ENCODE results near the gene GPC6.
"Not testable (repeated sequence)": the region's sequence is repeated elsewhere in the genome, so short reads cannot be mapped to it uniquely, and the experiment has no call there.

GPC6 gene

GRCh38 chr13:94298346-94298745 lies 1071.7 kb downstream of the GPC6 start:
- H3K27me3 Mint-ChIP-seq: no peaks in the 10 kb centered on the region
- no peaks in the 10 kb centered on the region for H3K9me3 Mint-ChIP-seq
- H3K4me1 Mint-ChIP-seq: no peaks in the 10 kb centered on the region
- no peak for ATAC-seq
- no peak overlapping the region for H3K27ac Mint-ChIP-seq
- H3K36me3 Mint-ChIP-seq: no peaks in the 10 kb centered on the region
- H3K4me3 Mint-ChIP-seq: no peak overlapping the region

GRCh38 chr13:94300401-94300800 lies 1073.8 kb downstream of the GPC6 start:
- no peaks in the 10 kb centered on the region for H3K36me3 Mint-ChIP-seq
- no peak overlapping the region for H3K27ac Mint-ChIP-seq
- H3K9me3 Mint-ChIP-seq: no peaks in the 10 kb centered on the region
- no peak for ATAC-seq
- no peak overlapping the region for H3K4me3 Mint-ChIP-seq
- no peaks in the 10 kb centered on the region for H3K27me3 Mint-ChIP-seq
- H3K4me1 Mint-ChIP-seq: no peaks in the 10 kb centered on the region

- no peak overlapping the region for H3K27ac Mint-ChIP-seq
- ATAC-seq: no peak
- H3K27me3 Mint-ChIP-seq: no peaks in the 10 kb centered on the region
- no peaks in the 10 kb centered on the region for H3K36me3 Mint-ChIP-seq
- no peaks in the 10 kb centered on the region for H3K4me1 Mint-ChIP-seq
- H3K9me3 Mint-ChIP-seq: no peaks in the 10 kb centered on the region
- H3K4me3 Mint-ChIP-seq: no peak overlapping the region
Measured at GRCh38 chr13:94301487-94301886, 1074.9 kb downstream of the GPC6 start.

- not testable (repeated sequence) for H3K4me1 Mint-ChIP-seq, H3K36me3 Mint-ChIP-seq
Measured at GRCh38 chr13:94302847-94303565, 1076.4 kb downstream of the GPC6 start.

GRCh38 chr13:94303644-94304174 lies 1077.1 kb downstream of the GPC6 start:
- Mint-ChIP-seq H3K4me3 (no peak overlapping the region), H3K27ac (no peak overlapping the region), H3K27me3 (no peaks in the 10 kb centered on the region), H3K9me3 (no peaks in the 10 kb centered on the region), H3K36me3 (no peaks in the 10 kb centered on the region), H3K4me1 (no peaks in the 10 kb centered on the region)
- no peak for ATAC-seq

More at GRCh38 chr13:94302847-94303565, 1076.4 kb downstream of the GPC6 start:
- H3K27ac Mint-ChIP-seq, H3K4me3 Mint-ChIP-seq, H3K9me3 Mint-ChIP-seq, H3K27me3 Mint-ChIP-seq, ATAC-seq: not testable (repeated sequence)

GRCh38 chr13:94305033-94305432 lies 1078.4 kb downstream of the GPC6 start:
- Mint-ChIP-seq H3K4me3 (no peak overlapping the region), H3K9me3 (no peaks in the 10 kb centered on the region), H3K4me1 (no peaks in the 10 kb centered on the region), H3K27me3 (no peaks in the 10 kb centered on the region), H3K36me3 (no peaks in the 10 kb centered on the region), H3K27ac (no peak overlapping the region)
- no peak for ATAC-seq

GRCh38 chr13:94305463-94305862 lies 1078.9 kb downstream of the GPC6 start:
- no peak for ATAC-seq
- no peak overlapping the region for H3K27ac Mint-ChIP-seq
- no peaks in the 10 kb centered on the region for H3K27me3 Mint-ChIP-seq
- no peaks in the 10 kb centered on the region for H3K36me3 Mint-ChIP-seq
- H3K9me3 Mint-ChIP-seq: no peaks in the 10 kb centered on the region
- no peak overlapping the region for H3K4me3 Mint-ChIP-seq
- no peaks in the 10 kb centered on the region for H3K4me1 Mint-ChIP-seq

- H3K4me3 Mint-ChIP-seq: no peak overlapping the region
- ATAC-seq: no peak
- no peaks in the 10 kb centered on the region for H3K27me3 Mint-ChIP-seq
- no peak overlapping the region for H3K27ac Mint-ChIP-seq
- no peaks in the 10 kb centered on the region for H3K36me3 Mint-ChIP-seq
- H3K4me1 Mint-ChIP-seq: no peaks in the 10 kb centered on the region
- H3K9me3 Mint-ChIP-seq: no peaks in the 10 kb centered on the region
Measured at GRCh38 chr13:94305934-94306333, 1079.3 kb downstream of the GPC6 start.

- Mint-ChIP-seq H3K27ac (no peak overlapping the region), H3K27me3 (no peaks in the 10 kb centered on the region), H3K4me1 (no peaks in the 10 kb centered on the region), H3K4me3 (no peak overlapping the region), H3K9me3 (no peaks in the 10 kb centered on the region), H3K36me3 (no peaks in the 10 kb centered on the region)
- ATAC-seq: no peak
Measured at GRCh38 chr13:94308832-94309231, 1082.2 kb downstream of the GPC6 start.

GRCh38 chr13:94309576-94309975 lies 1083.0 kb downstream of the GPC6 start:
- Mint-ChIP-seq H3K27me3 (no peaks in the 10 kb centered on the region), H3K4me3 (no peak overlapping the region), H3K27ac (no peak overlapping the region), H3K36me3 (no peaks in the 10 kb centered on the region), H3K4me1 (no peaks in the 10 kb centered on the region), H3K9me3 (no peaks in the 10 kb centered on the region)
- ATAC-seq: no peak

GRCh38 chr13:94309997-94310855 lies 1083.6 kb downstream of the GPC6 start:
- Mint-ChIP-seq H3K9me3 (no peaks in the 10 kb centered on the region), H3K4me1 (no peaks in the 10 kb centered on the region), H3K36me3 (no peaks in the 10 kb centered on the region)

GRCh38 chr13:94311893-94312292 lies 1085.3 kb downstream of the GPC6 start:
- Mint-ChIP-seq H3K27ac (no peak overlapping the region), H3K27me3 (no peaks in the 10 kb centered on the region), H3K9me3 (no peaks in the 10 kb centered on the region), H3K4me1 (peaks cover 2% of the 10 kb centered on the region), H3K36me3 (no peaks in the 10 kb centered on the region), H3K4me3 (no peak overlapping the region)
- ATAC-seq: no peak

More at GRCh38 chr13:94309997-94310855, 1083.6 kb downstream of the GPC6 start:
- H3K27ac Mint-ChIP-seq: no peak overlapping the region
- H3K4me3 Mint-ChIP-seq: no peak overlapping the region
- H3K27me3 Mint-ChIP-seq: no peaks in the 10 kb centered on the region
- ATAC-seq: no peak

GRCh38 chr13:94312511-94313216 lies 1086.1 kb downstream of the GPC6 start:
- Mint-ChIP-seq H3K4me1 (peaks cover 5% of the 10 kb centered on the region), H3K4me3 (no peak overlapping the region), H3K9me3 (no peaks in the 10 kb centered on the region), H3K27ac (no peak overlapping the region), H3K36me3 (no peaks in the 10 kb centered on the region), H3K27me3 (no peaks in the 10 kb centered on the region)
- ATAC-seq: no peak

- H3K4me3 Mint-ChIP-seq: no peak overlapping the region
- no peak for ATAC-seq
- no peaks in the 10 kb centered on the region for H3K9me3 Mint-ChIP-seq
- H3K4me1 Mint-ChIP-seq: peaks cover 5% of the 10 kb centered on the region
- H3K27ac Mint-ChIP-seq: no peak overlapping the region
- no peaks in the 10 kb centered on the region for H3K27me3 Mint-ChIP-seq
- no peaks in the 10 kb centered on the region for H3K36me3 Mint-ChIP-seq
Measured at GRCh38 chr13:94313321-94313910, 1086.8 kb downstream of the GPC6 start.

GRCh38 chr13:94313926-94314325 lies 1087.3 kb downstream of the GPC6 start:
- no peak for ATAC-seq
- Mint-ChIP-seq H3K27me3 (no peaks in the 10 kb centered on the region), H3K9me3 (no peaks in the 10 kb centered on the region), H3K4me1 (peaks cover 5% of the 10 kb centered on the region), H3K36me3 (no peaks in the 10 kb centered on the region), H3K4me3 (no peak overlapping the region), H3K27ac (no peak overlapping the region)
